ENCODE results near the gene SOHLH2.

DNA sequence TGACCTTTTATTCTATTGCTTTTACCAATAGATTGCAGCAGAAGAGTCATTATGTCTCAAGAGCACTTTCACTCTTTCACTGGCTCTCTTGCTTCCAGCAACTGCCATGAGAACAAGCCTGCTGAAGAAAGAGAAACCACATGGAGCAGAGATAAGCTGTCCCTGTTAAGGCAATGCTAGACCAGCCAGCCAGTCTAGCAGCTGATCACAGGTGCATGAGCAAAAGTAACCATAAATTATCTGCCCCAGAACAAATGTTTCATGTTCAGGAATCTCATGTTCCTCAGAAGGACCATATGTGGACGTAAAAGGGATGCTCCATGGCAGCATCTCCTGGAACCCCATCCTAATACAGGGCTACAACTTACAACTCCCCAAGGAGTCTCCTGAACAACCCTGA is 62.8 kb downstream of the SOHLH2 start:
- TF ChIP-seq, protein P1, sequence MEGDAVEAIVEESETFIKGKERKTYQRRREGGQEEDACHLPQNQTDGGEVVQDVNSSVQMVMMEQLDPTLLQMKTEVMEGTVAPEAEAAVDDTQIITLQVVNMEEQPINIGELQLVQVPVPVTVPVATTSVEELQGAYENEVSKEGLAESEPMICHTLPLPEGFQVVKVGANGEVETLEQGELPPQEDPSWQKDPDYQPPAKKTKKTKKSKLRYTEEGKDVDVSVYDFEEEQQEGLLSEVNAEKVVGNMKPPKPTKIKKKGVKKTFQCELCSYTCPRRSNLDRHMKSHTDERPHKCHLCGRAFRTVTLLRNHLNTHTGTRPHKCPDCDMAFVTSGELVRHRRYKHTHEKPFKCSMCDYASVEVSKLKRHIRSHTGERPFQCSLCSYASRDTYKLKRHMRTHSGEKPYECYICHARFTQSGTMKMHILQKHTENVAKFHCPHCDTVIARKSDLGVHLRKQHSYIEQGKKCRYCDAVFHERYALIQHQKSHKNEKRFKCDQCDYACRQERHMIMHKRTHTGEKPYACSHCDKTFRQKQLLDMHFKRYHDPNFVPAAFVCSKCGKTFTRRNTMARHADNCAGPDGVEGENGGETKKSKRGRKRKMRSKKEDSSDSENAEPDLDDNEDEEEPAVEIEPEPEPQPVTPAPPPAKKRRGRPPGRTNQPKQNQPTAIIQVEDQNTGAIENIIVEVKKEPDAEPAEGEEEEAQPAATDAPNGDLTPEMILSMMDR (conservative IDR thresholded peaks at IDR 0.05; ENCODE audit: low read length), result no peak
- TF ChIP-seq EZH2phosphoT487 (IDR thresholded peaks at IDR 0.05; ENCODE audit: borderline replicate concordance, low read depth, low read length), result no peak
